ENCODE measurements around the gene P2RX7.
"Not testable (repeated sequence)": the region's sequence is repeated elsewhere in the genome, so short reads cannot be mapped to it uniquely, and the experiment has no call there.

The P2RX7 gene

DNA sequence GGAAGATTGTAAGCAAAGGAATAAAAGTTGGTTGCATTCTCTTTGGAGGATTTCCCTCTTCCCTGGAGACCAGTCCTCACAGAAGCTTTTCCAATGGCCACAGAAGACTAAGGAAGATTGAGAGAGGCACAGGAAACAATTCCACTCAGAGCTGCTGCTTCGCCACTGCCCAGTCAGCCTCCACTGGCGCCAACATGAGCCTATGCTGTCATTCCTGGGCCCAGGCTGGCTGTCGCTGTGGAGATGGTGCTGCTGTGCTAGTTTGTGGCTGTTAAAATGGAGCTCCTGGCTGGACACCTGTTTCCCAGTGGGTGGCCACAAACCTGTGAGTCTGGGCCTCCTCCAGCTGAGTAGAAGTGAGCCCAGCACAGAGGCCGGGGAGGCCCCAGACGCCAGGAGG is 6.6 kb downstream of the P2RX7 start:
- DNase-seq = no peak

- no peak for DNase-seq
Measured at GRCh38 chr12:121142171-121142950, 9.7 kb downstream of the P2RX7 start.

- no peak for DNase-seq
Measured at GRCh38 chr12:121144416-121144914, 11.8 kb downstream of the P2RX7 start.

GRCh38 chr12:121145221-121145620 is 12.5 kb downstream of the P2RX7 start:
- peak; percentile 18 to 49 for DNase-seq

- not testable (repeated sequence) for DNase-seq
Measured at GRCh38 chr12:121149289-121149688, 16.6 kb downstream of the P2RX7 start.

DNA sequence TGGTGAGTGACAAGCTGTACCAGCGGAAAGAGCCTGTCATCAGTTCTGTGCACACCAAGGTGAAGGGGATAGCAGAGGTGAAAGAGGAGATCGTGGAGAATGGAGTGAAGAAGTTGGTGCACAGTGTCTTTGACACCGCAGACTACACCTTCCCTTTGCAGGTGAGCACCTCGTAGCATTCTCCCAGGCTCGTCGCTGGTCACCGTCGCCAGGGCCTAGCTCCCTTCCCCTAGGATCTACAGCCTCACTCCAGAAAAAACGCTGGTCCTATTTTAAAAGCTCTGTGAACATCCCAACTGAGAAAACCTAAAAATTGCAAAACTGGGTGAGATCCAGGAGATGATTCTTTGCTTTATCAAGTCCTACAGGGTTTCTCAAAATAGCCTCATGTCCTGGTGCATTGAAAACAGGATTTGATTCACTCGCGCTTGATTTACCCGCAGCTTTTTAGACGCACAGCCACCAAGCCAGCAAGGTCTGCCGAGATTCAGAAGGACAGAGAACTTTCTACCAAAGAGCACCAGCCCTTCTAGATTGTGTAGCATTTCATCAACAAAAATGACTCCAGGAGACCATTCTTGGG is 22.2 kb downstream of the P2RX7 start:
- DNase-seq = no peak

- DNase-seq = no peak
Measured at GRCh38 chr12:121156365-121156764, 23.7 kb downstream of the P2RX7 start.

GRCh38 chr12:121158085-121158484 is 25.4 kb downstream of the P2RX7 start:
- no peak for DNase-seq

DNA sequence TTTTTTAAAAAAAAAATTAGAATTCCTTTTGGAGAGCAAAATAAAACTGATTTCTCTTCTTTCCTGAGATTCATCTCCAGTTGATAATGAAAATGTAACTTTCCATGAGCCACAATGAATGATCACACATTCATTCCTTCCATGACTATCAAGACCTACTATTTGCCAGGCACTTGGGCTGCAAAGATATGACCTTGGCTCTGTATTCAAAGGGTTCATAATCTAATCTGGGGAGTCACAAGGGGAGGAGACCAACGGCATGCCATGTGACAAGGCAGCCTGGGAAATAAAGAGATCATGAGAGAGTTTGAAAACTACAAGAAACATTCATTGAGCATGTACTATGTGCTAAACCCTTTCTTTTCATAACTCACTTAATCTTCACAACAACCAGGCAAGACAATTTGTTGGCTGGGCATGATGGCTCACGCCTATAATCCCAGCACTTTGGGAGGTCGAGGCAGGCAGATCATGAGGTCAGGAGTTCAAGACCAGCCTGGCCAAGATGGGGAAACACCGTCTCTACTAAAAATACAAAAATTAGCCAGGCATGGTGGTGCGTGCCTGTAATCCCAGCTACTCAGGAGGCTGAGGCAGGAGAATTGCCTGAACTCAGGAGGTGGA is 26.2 kb downstream of the P2RX7 start:
- not testable (repeated sequence) for DNase-seq

DNA sequence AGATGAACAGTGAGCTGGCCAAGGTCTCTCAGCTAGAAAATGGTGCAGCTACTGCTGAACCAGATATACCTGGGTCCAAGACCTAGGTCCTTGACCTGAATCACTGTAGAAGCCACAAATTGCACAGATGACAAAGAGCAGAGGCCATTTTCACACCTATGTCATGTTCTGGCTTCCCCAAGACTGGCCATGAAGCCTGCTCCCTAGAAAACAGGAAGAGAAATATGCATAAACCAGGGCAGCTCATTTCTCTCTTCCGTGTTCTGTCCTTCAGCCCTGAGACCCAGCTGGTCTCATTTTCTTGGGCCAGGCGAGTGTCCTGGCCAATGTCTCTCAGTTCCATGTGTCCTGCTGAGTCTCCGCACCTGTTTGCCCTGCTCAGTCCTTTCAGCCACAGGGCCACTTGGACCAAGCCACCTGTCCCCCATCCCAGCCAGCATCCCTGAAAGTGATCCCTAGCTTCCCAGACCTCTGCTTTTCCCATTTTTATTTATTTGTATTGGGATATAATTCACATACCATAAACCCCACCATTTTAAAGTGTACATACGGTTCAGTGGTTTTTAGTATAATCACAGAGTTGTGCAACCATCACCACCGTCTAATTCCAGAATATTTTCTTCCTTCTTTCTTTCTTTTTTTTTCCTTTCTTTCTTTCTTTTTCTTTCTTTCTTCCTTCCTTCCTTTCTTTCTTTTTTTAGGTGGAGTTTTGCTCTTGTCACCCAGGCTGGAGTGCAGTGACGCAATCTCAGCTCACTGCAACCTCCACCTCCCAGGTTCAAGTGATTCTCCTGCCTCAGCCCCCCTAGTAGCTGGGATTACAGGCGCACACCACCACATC is 27.0 kb downstream of the P2RX7 start:
- no peak for DNase-seq

GRCh38 chr12:121162384-121162783 is 29.7 kb downstream of the P2RX7 start:
- DNase-seq = no peak

DNA sequence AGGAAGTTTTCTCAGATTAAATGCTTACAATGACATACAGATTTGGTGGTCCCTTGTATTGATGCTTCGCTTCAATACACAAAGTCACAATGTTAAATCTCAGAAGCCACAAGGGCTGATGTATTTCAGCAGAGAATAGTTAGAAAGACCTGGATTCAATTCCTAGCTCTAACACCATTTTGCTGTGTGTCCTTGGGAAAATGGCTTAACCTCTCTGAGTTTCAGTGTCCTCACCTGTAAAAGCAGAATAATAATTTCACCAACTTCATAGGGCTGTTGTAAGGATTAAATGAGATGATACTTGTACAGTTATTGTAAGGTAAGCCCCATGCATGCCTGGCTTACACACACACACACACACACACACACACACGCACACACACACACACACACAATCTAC is 30.3 kb downstream of the P2RX7 start:
- DNase-seq = no peak

DNA sequence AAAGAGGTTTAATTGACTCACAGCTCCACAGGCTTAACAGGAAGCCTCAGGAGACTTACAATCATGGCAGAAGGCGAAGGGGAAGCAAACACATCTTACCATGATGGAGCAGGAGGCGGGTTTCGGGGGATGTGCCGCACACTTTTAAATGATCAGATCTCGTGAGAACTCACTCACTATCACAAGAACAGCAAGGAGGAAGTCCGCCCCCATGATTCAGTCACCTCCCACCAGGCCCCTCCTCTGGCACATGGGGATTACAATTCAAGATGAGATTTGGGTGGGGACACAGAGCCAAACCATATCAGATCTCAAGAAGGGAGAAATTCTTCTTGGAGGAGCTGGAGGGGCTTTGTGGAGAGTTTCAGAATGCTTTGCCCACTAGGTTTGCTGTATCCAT is 32.2 kb downstream of the P2RX7 start:
- DNase-seq = not testable (repeated sequence)

DNA sequence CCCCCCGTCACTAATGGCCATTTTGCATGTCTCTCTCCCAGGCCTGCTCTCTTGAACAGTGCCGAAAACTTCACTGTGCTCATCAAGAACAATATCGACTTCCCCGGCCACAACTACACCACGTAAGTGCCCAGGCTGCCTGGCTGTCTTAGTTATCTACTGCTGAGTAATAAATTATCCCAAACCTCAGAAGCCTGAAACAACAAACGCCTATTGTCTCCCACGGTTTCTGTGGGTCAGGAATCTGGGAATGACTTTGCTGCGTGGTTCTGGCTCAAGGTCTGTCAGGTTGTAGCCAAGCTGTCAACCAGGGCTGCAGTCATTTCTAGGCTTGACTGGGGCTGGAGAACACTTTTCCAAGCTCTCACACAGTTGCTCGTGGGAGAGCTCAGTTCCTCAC is 32.6 kb downstream of the P2RX7 start:
- DNase-seq = no peak

GRCh38 chr12:121166356-121166755 is 33.7 kb downstream of the P2RX7 start:
- DNase-seq = no peak

- DNase-seq = no peak
Measured at GRCh38 chr12:121167232-121167820, 34.6 kb downstream of the P2RX7 start.

- DNase-seq = no peak
Measured at GRCh38 chr12:121167951-121168350, 35.3 kb downstream of the P2RX7 start.

GRCh38 chr12:121170151-121170550 is 37.5 kb downstream of the P2RX7 start:
- DNase-seq = no peak

- DNase-seq = no peak
Measured at GRCh38 chr12:121170611-121171260, 38.1 kb downstream of the P2RX7 start.

- no peak for DNase-seq
Measured at GRCh38 chr12:121172145-121172544, 39.5 kb downstream of the P2RX7 start.

DNA sequence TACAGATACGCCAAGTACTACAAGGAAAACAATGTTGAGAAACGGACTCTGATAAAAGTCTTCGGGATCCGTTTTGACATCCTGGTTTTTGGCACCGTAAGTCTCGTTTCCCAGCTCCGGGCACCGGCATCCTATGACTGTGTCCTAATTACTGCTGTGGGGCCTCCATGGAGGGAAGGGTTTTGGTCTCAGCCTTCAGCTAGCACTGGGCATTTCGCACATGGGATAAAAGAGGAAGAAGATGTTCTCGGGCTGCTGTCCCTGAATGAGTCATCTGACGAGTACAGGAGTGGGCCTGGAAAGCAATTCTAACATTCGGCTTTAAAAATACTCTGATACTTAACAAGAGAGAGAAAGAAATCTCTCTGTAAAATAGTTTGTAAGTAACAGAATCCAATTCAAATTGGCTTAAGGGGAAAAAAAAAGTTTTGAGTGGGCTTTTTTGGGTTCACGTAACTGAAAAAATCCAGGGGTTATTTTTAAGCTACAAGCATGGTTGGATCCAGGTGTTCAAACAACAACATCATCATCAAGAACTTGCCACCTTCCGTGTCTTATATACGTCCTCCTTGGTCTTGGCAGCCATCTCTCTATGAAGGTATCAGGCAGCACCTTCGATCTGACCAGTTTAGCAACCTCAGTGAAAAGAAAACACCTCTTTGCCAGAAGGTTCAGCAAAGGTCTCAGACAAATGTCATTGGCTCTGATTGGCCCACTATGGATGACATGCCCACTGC is 42.9 kb downstream of the P2RX7 start:
- no peak for DNase-seq

Measured in activated CD4-positive, alpha-beta T cell treated with anti-CD3 and anti-CD28 coated beads, Interleukin-2, amount 50 U/mL, for 48 hours (primary cell).